ENCODE results near the gene CDC73. TPM values are rescaled to one million over a fixed set of nuclear protein-coding genes. Genes with fewer than 3 reads are reported as not detected.
"Not testable (repeated sequence)": the region's sequence is repeated elsewhere in the genome, so short reads cannot be mapped to it uniquely, and the experiment has no call there.

CDC73 gene
- polyA plus RNA-seq, 5 donors: 34.0 to 56.0 (median 54.6) TPM

DNA sequence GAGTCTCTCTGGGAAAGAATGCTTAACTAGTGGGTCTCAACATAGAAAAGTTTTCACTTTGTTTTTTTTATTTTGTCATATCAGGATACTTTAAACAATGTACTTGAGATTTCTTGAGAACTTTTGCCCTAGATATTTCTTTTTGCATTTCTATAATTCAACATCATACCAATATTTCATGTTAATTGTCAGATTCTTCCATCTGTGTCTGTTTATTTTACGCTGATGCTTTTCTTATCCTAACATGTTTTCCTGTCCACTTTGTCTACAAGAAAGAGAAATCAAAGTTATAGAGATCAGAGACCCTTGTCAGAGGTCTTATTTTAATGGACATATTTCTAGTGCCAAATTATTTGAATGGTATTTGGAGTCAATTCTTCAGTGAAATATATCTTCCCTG lies 160.1 kb downstream of the CDC73 start:
- no peak for DNase-seq

- DNase-seq: no peak
Measured at GRCh38 chr1:193283016-193283415, 161.2 kb downstream of the CDC73 start.

DNA sequence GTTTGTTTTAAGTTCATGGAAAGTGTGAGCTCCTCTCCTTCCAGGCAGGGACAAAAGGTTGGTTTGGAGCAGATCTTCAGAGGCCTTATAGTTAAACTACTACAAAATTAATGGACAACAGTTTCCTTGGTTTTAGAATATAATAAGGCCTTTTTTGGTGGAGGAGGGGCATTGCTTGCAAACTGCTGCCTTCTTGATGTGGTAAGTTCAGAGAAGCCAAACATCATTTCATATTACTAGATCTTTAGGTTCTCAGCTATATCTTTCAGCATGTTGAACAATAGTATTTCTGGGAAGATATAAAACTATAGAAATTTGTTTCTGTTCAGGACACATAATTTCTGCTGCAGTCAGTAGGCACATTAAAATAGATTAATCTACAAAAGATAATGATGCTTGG lies 162.4 kb downstream of the CDC73 start:
- DNase-seq: no peak

DNA sequence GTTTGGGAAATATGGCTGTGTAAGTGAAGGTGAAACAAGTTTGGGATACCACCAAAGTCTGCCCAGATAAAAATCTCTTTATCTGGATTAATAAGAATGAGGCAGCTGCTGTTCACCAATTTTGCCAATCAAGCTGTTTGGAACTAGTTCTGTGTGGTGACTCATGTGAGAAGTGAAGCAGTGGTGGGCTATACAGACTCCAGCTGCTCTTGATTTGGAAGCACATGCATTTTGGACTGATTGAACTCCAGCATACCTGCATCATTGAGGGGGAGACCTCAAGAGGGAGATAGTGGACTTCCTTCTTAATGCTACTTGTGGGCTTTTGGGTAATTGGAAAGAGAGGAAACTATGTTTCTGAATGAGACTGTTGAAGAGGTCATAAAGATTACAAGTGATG lies 163.8 kb downstream of the CDC73 start:
- no peak for DNase-seq

DNA sequence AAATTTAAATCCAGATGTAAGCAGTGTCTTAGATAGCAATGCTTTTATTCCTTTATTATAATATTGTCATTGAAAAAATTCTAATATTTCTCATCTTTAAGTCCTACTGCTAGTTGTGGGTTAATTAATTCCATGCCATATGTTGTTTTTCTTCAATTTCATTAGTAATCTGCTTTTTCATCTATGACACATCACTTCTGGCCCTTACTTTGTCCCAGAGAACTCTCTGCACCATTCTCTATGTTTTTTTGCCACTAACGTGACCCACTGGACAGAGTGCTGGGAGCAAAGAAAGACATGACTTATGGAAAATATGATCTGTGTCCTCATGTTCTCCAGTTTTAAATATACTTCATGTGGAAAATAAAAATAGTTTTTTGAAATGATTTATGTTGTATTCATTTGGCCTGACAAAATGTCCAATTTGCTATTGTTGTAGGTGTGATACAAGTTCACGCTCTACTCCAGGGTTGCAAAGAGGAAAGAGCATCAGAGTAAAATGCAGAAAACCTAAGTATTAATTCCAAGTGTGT lies 166.8 kb downstream of the CDC73 start:
- not testable (repeated sequence) for DNase-seq

- DNase-seq: no peak
Measured at GRCh38 chr1:193293726-193294125, 171.9 kb downstream of the CDC73 start.

DNA sequence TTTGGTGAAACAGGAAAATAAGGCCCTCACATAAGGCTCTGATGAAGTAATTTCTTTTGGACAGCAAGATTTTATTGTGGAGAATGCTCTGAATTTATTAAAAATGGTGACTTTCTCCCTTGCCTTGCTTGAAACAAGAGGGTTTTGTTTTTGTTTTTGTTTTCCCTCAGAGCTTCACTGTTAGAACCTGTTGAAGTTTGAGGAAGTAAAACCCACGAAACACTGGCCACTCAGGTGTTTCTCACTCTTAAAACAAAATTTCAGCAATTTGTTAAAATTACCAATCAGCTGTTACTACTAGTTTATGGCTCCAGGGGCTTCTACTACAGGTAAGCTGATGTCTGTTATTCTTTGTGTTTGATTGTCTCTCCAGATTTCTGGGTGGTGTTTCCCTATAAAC lies 177.2 kb downstream of the CDC73 start:
- DNase-seq: no peak

DNA sequence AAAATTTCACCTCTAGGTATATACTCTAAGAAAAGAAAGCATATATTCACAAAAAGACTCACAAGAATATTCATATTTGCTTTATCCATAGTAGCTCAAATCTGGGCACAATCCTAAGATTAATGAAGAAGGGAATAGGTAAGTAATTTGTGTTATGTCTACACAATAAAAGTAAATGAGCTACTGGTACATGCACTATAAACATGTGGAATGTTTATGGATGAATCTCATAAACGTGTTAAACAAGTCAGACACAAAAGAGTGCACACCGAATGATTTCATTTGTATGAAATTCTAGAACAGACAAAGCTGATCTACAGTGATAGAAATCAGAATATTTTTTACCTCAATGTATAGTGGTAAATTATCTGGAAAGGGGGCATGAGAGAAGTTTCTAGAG lies 179.9 kb downstream of the CDC73 start:
- no peak for DNase-seq

DNA sequence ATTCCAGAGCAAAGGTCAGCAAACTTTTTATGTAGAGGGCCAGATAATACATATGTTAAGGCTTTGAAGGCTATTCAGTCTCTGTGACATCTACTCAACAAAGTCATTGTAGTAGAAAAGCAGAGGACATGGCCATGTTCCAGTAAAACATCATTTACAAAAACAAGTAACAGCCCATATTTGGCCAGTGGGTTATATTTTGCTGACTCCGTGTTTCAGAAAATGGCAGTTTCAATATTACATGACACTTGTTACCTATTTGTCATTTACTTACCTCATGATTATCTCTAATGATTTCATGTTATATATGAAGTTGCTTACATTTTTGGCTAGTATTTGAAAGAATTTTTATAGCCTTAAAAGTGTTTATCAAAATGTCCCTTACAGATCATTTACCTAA lies 182.0 kb downstream of the CDC73 start:
- no peak for DNase-seq

Other genes starting within 250 kb of the CDC73 start
- 10 to 100 TPM; 29.7 to 53.5 (median 46.1) TPM for gene UCHL5, start 62.7 kb upstream of the CDC73 start, polyA plus RNA-seq (ENCODE audit: insufficient read depth in 1 of 5, insufficient read length in 5 of 5, low replicate concordance in 1 of 5)
- gene RO60, start 62.4 kb upstream of the CDC73 start, polyA plus RNA-seq (ENCODE audit: insufficient read depth in 1 of 5, insufficient read length in 5 of 5, low replicate concordance in 1 of 5): 10 to 100 TPM; 30.3 to 51.8 (median 47.9) TPM
- gene GLRX2, start 16.6 kb upstream of the CDC73 start, polyA plus RNA-seq (ENCODE audit: insufficient read depth in 1 of 5, insufficient read length in 5 of 5, low replicate concordance in 1 of 5): 10 to 100 TPM; 12.0 to 16.1 (median 13.1) TPM
- 10 to 100 TPM; 14.0 to 30.3 (median 20.8) TPM for gene B3GALT2, start 64.6 kb downstream of the CDC73 start, polyA plus RNA-seq (ENCODE audit: insufficient read depth in 1 of 5, insufficient read length in 5 of 5, low replicate concordance in 1 of 5)